A549 (cell line): Measurements from ENCODE around the gene BPI. TPM values are rescaled to one million over a fixed set of nuclear protein-coding genes. Genes with fewer than 3 reads are reported as not detected.

Experiments used
- ATAC-seq, 2 experiments: fragments of 200-7000 bp in 1 of 2; fragments of >200 bp in 1 of 2; cut with Nextera tagmentation in 1 of 2; cut with Tn5 transposase in 1 of 2; 3 replicates each; pipeline versions ENCODE4 v1.8.0 to v1.9.1; 2018 to 2020; ENCODE audit warnings: mild to moderate bottlenecking in 1 of 2, moderate library complexity in 1 of 2
- CTCF ChIA-PET: fragments of 300-600 bp; sonication (Branson Sonifier 250); formaldehyde crosslinking; extraction: SDS; loops from one replicate; lab custom pipeline; 2021; ENCODE audit warnings: antibody characterized with exemption, inconsistent platforms; lab: Yijun Ruan, JAX
- POLR2A ChIA-PET: fragments of 350-600 bp; formaldehyde crosslinking; extraction: SDS; loops from one replicate; lab custom pipeline; 2021; ENCODE audit warnings: antibody characterized with exemption, inconsistent platforms; lab: Yijun Ruan, JAX
- DNase-seq, 2 experiments: peaks; one replicate each; pipeline versions ENCODE4 v3.0.0 to v3.0.0-alpha.2; 2011 to 2016; ENCODE audit warnings: low read depth in 1 of 2, low spot score in 1 of 2
- FAIRE-seq: peaks from 2 replicates; lab custom pipeline; 2011; peaks lifted over from hg19 to GRCh38; lab: Jason Lieb, UNC
- H3K27ac ChIP-seq, 2 experiments: fragments of >200 bp; sonication (Bioruptor Twin); formaldehyde crosslinking; 3 replicates each; pipeline ENCODE4 v1.5.1; 2016 to 2017
- H3K4me1 ChIP-seq: fragments of >200 bp; sonication (Bioruptor Twin); formaldehyde crosslinking; 3 replicates; pipeline ENCODE4 v1.6.1; 2016
- H3K4me2 ChIP-seq: fragments of >200 bp; sonication (Bioruptor Twin); formaldehyde crosslinking; 3 replicates; pipeline ENCODE4 v1.6.1; 2016
- H3K4me3 ChIP-seq: fragments of >200 bp; sonication (Bioruptor Twin); formaldehyde crosslinking; 3 replicates; pipeline ENCODE4 v1.5.1; 2016
- H3K9me3 ChIP-seq: fragments of >200 bp; sonication (Bioruptor Twin); formaldehyde crosslinking; 3 replicates; pipeline ENCODE4 v1.6.1; 2016
- BCL3 ChIP-seq: fragments of >200 bp; sonication (Bioruptor Twin); formaldehyde crosslinking; IDR thresholded peaks from 3 replicates; pipeline ENCODE4 v1.6.1; 2016
- BHLHE40 ChIP-seq: IDR thresholded peaks from 2 replicates; pipeline ENCODE4 v1.6.1; 2012; ENCODE audit warnings: low read depth, low read length, inconsistent platforms
- CBX2 ChIP-seq: fragments of 200-600 bp; sonication (generic); IDR thresholded peaks from 2 replicates; pipeline ENCODE4 v1.6.1; 2016; ENCODE audit warnings: low read depth, mild to moderate bottlenecking, borderline replicate concordance
- EHF ChIP-seq: fragments of 250-450 bp; sonication (Bioruptor Pico); IDR thresholded peaks from 2 replicates; pipeline ENCODE4 v1.5.0; 2020; ENCODE audit warnings: mild to moderate bottlenecking
- EHMT2 ChIP-seq: fragments of 200-600 bp; sonication (generic); IDR thresholded peaks from 2 replicates; pipeline ENCODE4 v1.6.1; 2016; ENCODE audit warnings: antibody characterized with exemption, low read depth, mild to moderate bottlenecking, moderate library complexity
- ELK1 ChIP-seq: fragments of 150-350 bp; IDR thresholded peaks from 2 replicates; pipeline ENCODE4 v1.6.1; 2014; ENCODE audit warnings: low read depth, mild to moderate bottlenecking, low read length
- FOSL2 ChIP-seq, 2 experiments: fragments of 450-650 bp in 1 of 2; fragments of >200 bp in 1 of 2; sonication (Bioruptor Twin) in 1 of 2; formaldehyde crosslinking; IDR thresholded peaks; 2 replicates each; pipeline versions ENCODE4 v1.5.0 to v1.6.1; 2016 to 2020; ENCODE audit warnings: mild to moderate bottlenecking in 1 of 2, moderate library complexity in 1 of 2
- FOXS1 ChIP-seq: fragments of 250-450 bp; sonication (Bioruptor Pico); IDR thresholded peaks from 2 replicates; pipeline ENCODE4 v1.5.0; 2020; ENCODE audit warnings: mild to moderate bottlenecking, moderate library complexity
- HDAC2 ChIP-seq: fragments of 200-600 bp; sonication (generic); IDR thresholded peaks from 2 replicates; pipeline ENCODE4 v1.6.1; 2016
- HES2 ChIP-seq: fragments of >200 bp; sonication (Bioruptor Twin); formaldehyde crosslinking; IDR thresholded peaks from 2 replicates; pipeline ENCODE4 v1.6.1; 2016
- HEYL ChIP-seq: fragments of 250-450 bp; sonication (Bioruptor Pico); IDR thresholded peaks from 2 replicates; pipeline ENCODE4 v1.8.0; 2021; ENCODE audit warnings: mild to moderate bottlenecking, moderate library complexity
- HOXB13 ChIP-seq: fragments of 250-450 bp; sonication (Bioruptor Pico); IDR thresholded peaks from 2 replicates; pipeline ENCODE4 v1.5.0; 2020; ENCODE audit warnings: low read depth, mild to moderate bottlenecking, moderate library complexity
- JUNB ChIP-seq: fragments of >200 bp; sonication (Bioruptor Twin); formaldehyde crosslinking; IDR thresholded peaks from 2 replicates; pipeline ENCODE4 v1.6.1; 2016
- MAX ChIP-seq: IDR thresholded peaks from 2 replicates; pipeline ENCODE4 v1.6.1; 2012
- PHF8 ChIP-seq: fragments of 200-600 bp; sonication (generic); IDR thresholded peaks from 2 replicates; pipeline ENCODE4 v1.6.1; 2016; ENCODE audit warnings: low read depth, mild to moderate bottlenecking, antibody characterized with exemption, moderate library complexity, borderline replicate concordance
- RAD21 ChIP-seq, 2 experiments: fragments of >200 bp in 1 of 2; sonication (Bioruptor Twin) in 1 of 2; formaldehyde crosslinking in 1 of 2; IDR thresholded peaks in 1 of 2; conservative IDR thresholded peaks in 1 of 2; 2 replicates in 1 of 2; 3 replicates in 1 of 2; pipeline ENCODE4 v1.6.1; 2012 to 2018; ENCODE audit warnings: inconsistent platforms in 1 of 2
- RFX5 ChIP-seq: fragments of 450-650 bp; IDR thresholded peaks from 2 replicates; pipeline ENCODE4 v1.7.1; 2014; ENCODE audit warnings: antibody characterized with exemption, mild to moderate bottlenecking, moderate library complexity
- RNF2 ChIP-seq: fragments of 200-600 bp; sonication (generic); IDR thresholded peaks from 2 replicates; pipeline ENCODE4 v1.6.1; 2016; ENCODE audit warnings: low read depth, mild to moderate bottlenecking, antibody characterized with exemption, moderate library complexity, borderline replicate concordance
- SMC3 ChIP-seq: fragments of >200 bp; sonication (Bioruptor Twin); formaldehyde crosslinking; IDR thresholded peaks from 3 replicates; pipeline ENCODE4 v1.6.1; 2018; ENCODE audit warnings: inconsistent platforms
- TFCP2L1 ChIP-seq: fragments of 250-450 bp; sonication (Bioruptor Pico); IDR thresholded peaks from 2 replicates; pipeline ENCODE4 v1.5.0; 2021; ENCODE audit warnings: mild to moderate bottlenecking
- ZFP36 ChIP-seq: fragments of 450-650 bp; IDR thresholded peaks from 2 replicates; pipeline ENCODE4 v1.6.1; 2014; ENCODE audit warnings: borderline replicate concordance; ENCODE audit not compliant: partially characterized antibody
- WGBS: methylation state at CpG from one replicate; pipeline ENCODE4 v1.1.6; 2017; ENCODE audit errors: missing lambda C conversion rate; 5-methylcytosine and 5-hydroxymethylcytosine counted together
- polyA plus RNA-seq, 4 experiments: library from polyadenylated mRNA; depleted of rRNA in 3 of 4; stranded (reverse); fragments of >200 nt; fragmentation: RNase III in 1 of 4; extraction: RNeasy Plus Mini Kit Qiagen cat#74134 plus additional on column Dnase treatment in 1 of 4; gene quantifications; 2 replicates in 3 of 4; 3 replicates in 1 of 4; pipeline ENCODE4 v1.2.3, GENCODE V29; 2011 to 2017

BPI gene
- polyA plus RNA-seq, 2 of the 4 experiments (the other 2 are of a cell fraction) = not detected

- FAIRE-seq (no peak), ATAC-seq (peak; percentile 35 to 77; a peak in 5 of 6 replicates), DNase-seq (peak; percentile 30 to 32)
- CTCF ChIA-PET = interaction anchor here (0.5 to 2.7 kb wide), 4 partner anchors 8 to 103 kb away, joined by 5 to 10 read pairs (median 6); no protein-coding TSS in a partner anchor
- WGBS = 33% methylated on average over 10 of the region's 10 CpGs
- Histone ChIP-seq H3K9me3 (0 out of 3 replicates have a peak, but pooled peaks cover 3% of the 10 kb centered on the region), H3K4me3 (no peak overlapping the region), H3K4me2 (peak overlapping the region; percentile 16)
- POLR2A ChIA-PET = no interaction called here
- TF ChIP-seq FOSL2 (IDR thresholded peaks at IDR 0.05) (no peak), FOSL2 (CRISPR knock-in tag; IDR thresholded peaks at IDR 0.05) (peak; percentile 43; the same call in 1 of the 2 replicates), RAD21 (conservative IDR thresholded peaks at IDR 0.05 in 1 of 2, IDR thresholded peaks at IDR 0.05 in 1 of 2) (no peak), EHF (no peak)
- TF ChIP-seq, all 56 proteins: peak for 1
- H3K27ac ChIP-seq = peak overlapping the region; percentile 19 to 34; a peak in 3 of 6 replicates
- H3K4me1 ChIP-seq = peaks cover 12% of the 10 kb centered on the region
Observed at GRCh38 chr20:38270869-38271605, 32.9 kb upstream of the BPI start.

- DNase-seq (no peak), FAIRE-seq (no peak), ATAC-seq (no peak)
- 93% methylated on average over 2 of the region's 2 CpGs for WGBS
- Histone ChIP-seq H3K9me3 (0 out of 3 replicates have a peak, but pooled peaks cover 3% of the 10 kb centered on the region), H3K27ac (peak overlapping the region; percentile 19 to 34; a peak in 3 of 6 replicates), H3K4me1 (peaks cover 12% of the 10 kb centered on the region), H3K4me2 (peak overlapping the region; percentile 16), H3K4me3 (no peak overlapping the region)
- CTCF ChIA-PET = interaction anchor here (0.7 to 2.7 kb wide), 8 partner anchors 9 to 260 kb away, joined by 3 to 10 read pairs (median 3); partner anchors contain the start of gene BPI
- TF ChIP-seq HES2 (no peak), RAD21 (conservative IDR thresholded peaks at IDR 0.05 in 1 of 2, IDR thresholded peaks at IDR 0.05 in 1 of 2) (no peak), BHLHE40 (no peak), ELK1 (no peak), PHF8 (no peak), SMC3 (no peak), ZFP36 (no peak), HEYL (no peak), HDAC2 (no peak), TFCP2L1 (CRISPR knock-in tag) (no peak), HOXB13 (CRISPR knock-in tag) (no peak), FOXS1 (no peak), RNF2 (no peak), FOSL2 (IDR thresholded peaks at IDR 0.05) (no peak), FOSL2 (CRISPR knock-in tag; IDR thresholded peaks at IDR 0.05) (no peak), BCL3 (no peak), JUNB (no peak), CBX2 (no peak), EHMT2 (no peak), MAX (no peak), RFX5 (no peak)
- POLR2A ChIA-PET = no interaction called here
Observed at GRCh38 chr20:38271608-38272120, 32.3 kb upstream of the BPI start.
